Stomach (tissue), 9 donors: ENCODE results near the gene NCAPG2. TPM values are rescaled to one million over a fixed set of nuclear protein-coding genes. Genes with fewer than 3 reads are reported as not detected.

Experiments used
- DNase-seq, 2 donors: peaks; one replicate each; pipeline versions ENCODE4 v3.0.0 to v3.0.0-alpha.2; 2013 to 2019
- H3K27ac ChIP-seq, 5 donors: fragments of 200-600 bp in 4 of 5; sonication (generic) in 4 of 5; one replicate each; pipeline ENCODE4 v1.5.1; 2013 to 2019; ENCODE audit warnings: mild to moderate bottlenecking in 1 of 5, moderate library complexity in 1 of 5
- H3K27me3 ChIP-seq, 3 donors: fragments of 200-600 bp; sonication (generic); one replicate each; pipeline ENCODE4 v1.5.1; 2017 to 2019; ENCODE audit warnings: mixed run types in 1 of 3
- H3K36me3 ChIP-seq, 4 donors: fragments of 200-600 bp; sonication (generic); 1 replicate in 3 of 4; 2 replicates in 1 of 4; pipeline ENCODE4 v1.5.1; 2016 to 2019
- H3K4me1 ChIP-seq, 4 donors: fragments of 200-600 bp; sonication (generic); one replicate each; pipeline ENCODE4 v1.5.1; 2016 to 2019
- H3K4me3 ChIP-seq, 4 donors: fragments of 200-600 bp; sonication (generic) in 3 of 4; one replicate each; pipeline ENCODE4 v1.5.1; 2016 to 2019; ENCODE audit warnings: mild to moderate bottlenecking in 1 of 4
- H3K9me3 ChIP-seq, 4 donors: fragments of 200-600 bp; sonication (generic); one replicate each; pipeline ENCODE4 v1.5.1; 2016 to 2019
- CTCF ChIP-seq, 7 experiments: fragments of 450-650 bp in 4 of 7; fragments of 200-600 bp in 3 of 7; sonication (generic) in 3 of 7; IDR thresholded peaks; one replicate each; pipeline ENCODE4 v1.5.1; 2016 to 2019; ENCODE audit warnings: antibody characterized with exemption in 7 of 7, control low read depth in 2 of 7, mild to moderate bottlenecking in 1 of 7
- EP300 ChIP-seq: sonication (generic); formaldehyde crosslinking; IDR thresholded peaks from one replicate; pipeline ENCODE4 v1.6.1; 2017; ENCODE audit warnings: antibody characterized with exemption
- POLR2A ChIP-seq, 4 donors: fragments of 450-650 bp; IDR thresholded peaks; one replicate each; pipeline ENCODE4 v1.6.1; 2016; ENCODE audit warnings: antibody characterized with exemption in 4 of 4, control low read depth in 2 of 4, mild to moderate bottlenecking in 1 of 4, moderate library complexity in 1 of 4
- POLR2AphosphoS5 ChIP-seq, 3 donors: sonication (generic); formaldehyde crosslinking; IDR thresholded peaks; one replicate each; pipeline ENCODE4 v1.6.1; 2016; ENCODE audit warnings: antibody characterized with exemption in 3 of 3
- WGBS, 5 donors: extraction: QIAGEN DNeasy Blood & Tissue Kit in 3 of 5; methylation state at CpG; one replicate each; pipeline versions ENCODE4 v1.1.5 to v1.1.7; 2013 to 2018; 5-methylcytosine and 5-hydroxymethylcytosine counted together
- intact Hi-C: fragments of 100-400 bp; cut with DNase I; formaldehyde crosslinking; loops from one replicate; pipeline ENCODE4 v1.15.1; 2023; ENCODE audit warnings: low total_unique reads
- polyA plus RNA-seq, 3 donors: library from polyadenylated mRNA; stranded (reverse); fragments of 200-250 nt; gene quantifications; one replicate each; pipeline ENCODE4 v1.2.3, GENCODE V29; 2013
- total RNA-seq, 5 donors: library from RNA; depleted of rRNA; stranded (reverse); fragments of >200 nt; gene quantifications; one replicate each; pipeline versions ENCODE4 v1.1.0 to v1.2.3, GENCODE V29; 2014 to 2016
- donor health status: healthy with polysubstance abuse.
- donor health status: Bipolar disorder and iron deficiency.
- donor health status: healthy.

The NCAPG2 gene
- total and polyA plus RNA-seq, 8 donors, result 2.6 to 24.2 (median 8.3) TPM

DNA sequence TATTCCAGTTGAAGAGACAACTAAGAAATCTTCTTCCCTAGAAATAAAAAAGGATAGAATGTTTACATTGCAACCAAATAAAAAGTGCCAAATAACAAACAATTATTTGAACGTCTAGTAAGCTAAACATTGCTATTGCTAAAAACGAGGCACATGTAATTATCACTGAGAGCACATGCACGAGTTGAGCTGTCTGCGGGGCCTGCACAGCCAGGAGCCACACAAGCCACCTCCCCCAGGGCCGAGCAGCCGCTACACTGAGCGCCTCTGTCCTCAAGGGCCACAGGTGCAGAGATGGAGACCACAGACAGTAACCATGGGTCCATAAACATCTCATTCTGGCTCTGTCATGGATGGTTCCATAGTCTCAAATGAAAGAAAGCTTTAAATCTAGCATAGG, 17.2 kb downstream of the NCAPG2 start:
- Histone ChIP-seq H3K4me3 (no peak overlapping the region), H3K36me3 (peaks cover 0 to 71% (median 49%) of the 10 kb centered on the region in 4 donors), H3K27me3 (no peaks in the 10 kb centered on the region), H3K27ac (no peak overlapping the region), H3K9me3 (no peaks in the 10 kb centered on the region), H3K4me1 (no peaks in the 10 kb centered on the region)
- intact Hi-C loops, result no loop called here
- WGBS, 5 donors, result 89 to 94% (median 92%) methylated on average over 7 of the region's 7 CpGs
- DNase-seq, result no peak
- no peak for TF ChIP-seq CTCF (IDR thresholded peaks at IDR 0.05)
- TF ChIP-seq POLR2A (IDR thresholded peaks at IDR 0.05), result no peak
- no peak for TF ChIP-seq EP300
- TF ChIP-seq POLR2AphosphoS5 (IDR thresholded peaks at IDR 0.05), result no peak

- H3K9me3 ChIP-seq, result no peaks in the 10 kb centered on the region
- peaks cover 0 to 64% (median 46%) of the 10 kb centered on the region in 4 donors for H3K36me3 ChIP-seq
- no peak overlapping the region for H3K4me3 ChIP-seq
- H3K27me3 ChIP-seq, result no peaks in the 10 kb centered on the region
- 87 to 96% (median 95%) methylated on average over 4 of the region's 4 CpGs for WGBS, 5 donors
- no peak for DNase-seq
- H3K27ac ChIP-seq, result no peak overlapping the region
- no peaks in the 10 kb centered on the region for H3K4me1 ChIP-seq
- intact Hi-C loops, result no loop called here
- TF ChIP-seq POLR2A (IDR thresholded peaks at IDR 0.05) (no peak), CTCF (IDR thresholded peaks at IDR 0.05) (no peak), POLR2AphosphoS5 (IDR thresholded peaks at IDR 0.05) (no peak), EP300 (no peak)
Measured at GRCh38 chr7:158685693-158686092, 18.9 kb downstream of the NCAPG2 start.

DNA sequence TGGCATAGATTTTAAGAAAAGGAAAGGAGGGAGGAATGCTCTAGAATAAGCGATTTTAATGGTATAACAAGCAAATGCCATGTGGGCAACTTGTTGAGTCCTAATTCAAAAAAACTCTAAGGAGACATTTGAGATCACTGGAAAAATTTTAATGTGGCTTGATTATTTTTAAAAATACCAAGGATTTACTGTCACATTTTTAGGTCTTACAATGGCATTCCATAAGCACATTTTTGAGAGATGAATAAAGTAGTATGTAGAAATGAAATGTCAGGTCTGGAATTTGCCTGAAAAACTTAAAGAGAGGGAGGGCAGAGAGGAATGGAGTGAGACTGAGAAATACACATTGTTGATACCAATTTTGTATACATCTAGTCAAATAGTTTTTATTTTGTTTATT, 20.3 kb downstream of the NCAPG2 start:
- TF ChIP-seq EP300 (no peak), POLR2A (IDR thresholded peaks at IDR 0.05) (no peak), POLR2AphosphoS5 (IDR thresholded peaks at IDR 0.05) (no peak), CTCF (IDR thresholded peaks at IDR 0.05) (no peak)
- DNase-seq, result no peak
- Histone ChIP-seq H3K4me3 (no peak overlapping the region), H3K27ac (no peak overlapping the region), H3K36me3 (peaks cover 0 to 65% (median 48%) of the 10 kb centered on the region in 4 donors), H3K27me3 (no peaks in the 10 kb centered on the region), H3K9me3 (no peaks in the 10 kb centered on the region), H3K4me1 (no peaks in the 10 kb centered on the region)
- intact Hi-C loops, result no loop called here
- WGBS, 5 donors, result 94 to 100% (median 95%) methylated on average over 1 of the region's 1 CpG

- H3K4me1 ChIP-seq, result no peaks in the 10 kb centered on the region
- DNase-seq, result no peak
- no peaks in the 10 kb centered on the region for H3K9me3 ChIP-seq
- TF ChIP-seq EP300, result no peak
- no peak for TF ChIP-seq CTCF (IDR thresholded peaks at IDR 0.05)
- no peak for TF ChIP-seq POLR2A (IDR thresholded peaks at IDR 0.05)
- no peak for TF ChIP-seq POLR2AphosphoS5 (IDR thresholded peaks at IDR 0.05)
- peaks cover 0 to 65% (median 49%) of the 10 kb centered on the region in 4 donors for H3K36me3 ChIP-seq
- no peak overlapping the region for H3K4me3 ChIP-seq
- H3K27me3 ChIP-seq, result no peaks in the 10 kb centered on the region
- 62 to 76% (median 72%) methylated on average over 2 of the region's 2 CpGs for WGBS, 5 donors
- no peak overlapping the region for H3K27ac ChIP-seq
- intact Hi-C loops, result no loop called here
Measured at GRCh38 chr7:158683541-158683940, 21.1 kb downstream of the NCAPG2 start.
